CD14-positive monocyte (primary cell): ENCODE results near the gene DDX20. TPM values are rescaled to one million over a fixed set of nuclear protein-coding genes. Genes with fewer than 3 reads are reported as not detected.

Experiments used
- DNase-seq, 3 donors: peaks; one replicate each; pipeline ENCODE4 v3.0.0-alpha.2; 2011 to 2022
- H2AFZ ChIP-seq: 2 replicates; pipeline ENCODE4 v1.6.0; 2012; ENCODE audit warnings: mild to moderate bottlenecking, low read depth, low read length, inconsistent platforms; ENCODE audit not compliant: insufficient read depth, poor library complexity, severe bottlenecking
- H3K27ac ChIP-seq, 2 donors: 1 replicate in 1 of 2; 2 replicates in 1 of 2; pipeline ENCODE4 v1.5.1; 2012 to 2013; ENCODE audit warnings: low read length in 2 of 2, control low read depth in 1 of 2, inconsistent platforms in 1 of 2, low read depth in 1 of 2, mild to moderate bottlenecking in 1 of 2
- H3K27me3 ChIP-seq, 2 donors: one replicate each; pipeline versions ENCODE4 v1.6.0 to v1.6.1; 2011 to 2013; ENCODE audit warnings: low read length in 2 of 2; ENCODE audit not compliant: control insufficient read depth in 2 of 2, insufficient read depth in 2 of 2
- H3K36me3 ChIP-seq, 2 donors: replicated peaks in 1 of 2; 1 replicate in 1 of 2; 2 replicates in 1 of 2; pipeline versions ENCODE4 v1.5.1 to v1.6.1; 2012 to 2013; ENCODE audit warnings: low read length in 2 of 2, control low read depth in 1 of 2, inconsistent platforms in 1 of 2, mild to moderate bottlenecking in 1 of 2; ENCODE audit not compliant: insufficient read depth in 2 of 2, control insufficient read depth in 1 of 2
- H3K4me1 ChIP-seq, 2 donors: 1 replicate in 1 of 2; 2 replicates in 1 of 2; pipeline versions ENCODE4 v1.5.1 to v1.6.1; 2012 to 2013; ENCODE audit warnings: low read length in 2 of 2, control low read depth in 1 of 2, inconsistent platforms in 1 of 2, mild to moderate bottlenecking in 1 of 2, moderate library complexity in 1 of 2; ENCODE audit not compliant: insufficient read depth in 2 of 2, control insufficient read depth in 1 of 2
- H3K4me2 ChIP-seq: replicated peaks from 2 replicates; pipeline ENCODE3; 2012; ENCODE audit warnings: low read length, moderate library complexity, mild to moderate bottlenecking; ENCODE audit not compliant: poor library complexity, severe bottlenecking; ENCODE audit errors: extremely low read depth
- H3K4me3 ChIP-seq, 3 experiments: fragments of 200-600 bp in 1 of 3; sonication (generic) in 1 of 3; replicated peaks in 1 of 3; 1 replicate in 2 of 3; 2 replicates in 1 of 3; pipeline ENCODE4 v1.5.1; 2011 to 2013; ENCODE audit warnings: low read length in 3 of 3, mild to moderate bottlenecking in 3 of 3, control low read depth in 2 of 3, low read depth in 2 of 3, inconsistent platforms in 1 of 3, moderate library complexity in 1 of 3
- H3K79me2 ChIP-seq: 2 replicates; pipeline ENCODE4 v1.6.0; 2012; ENCODE audit warnings: mild to moderate bottlenecking, control low read depth, inconsistent platforms, low read length, moderate library complexity; ENCODE audit not compliant: insufficient read depth
- H3K9ac ChIP-seq: 2 replicates; pipeline ENCODE4 v1.6.0; 2017; ENCODE audit warnings: low read length, mild to moderate bottlenecking; ENCODE audit not compliant: insufficient read depth, poor library complexity, severe bottlenecking
- H3K9me3 ChIP-seq, 2 donors: replicated peaks in 1 of 2; 1 replicate in 1 of 2; 2 replicates in 1 of 2; pipeline versions ENCODE4 v1.5.1 to v1.6.1; 2012 to 2013; ENCODE audit warnings: low read length in 2 of 2, control low read depth in 1 of 2; ENCODE audit not compliant: control insufficient read depth in 1 of 2, insufficient read depth in 1 of 2
- H4K20me1 ChIP-seq: 2 replicates; pipeline ENCODE4 v1.6.0; 2012; ENCODE audit warnings: mild to moderate bottlenecking, low read length, control low read depth, moderate library complexity; ENCODE audit not compliant: insufficient read depth
- H3K27ac Mint-ChIP-seq, 7 donors: one replicate each; pipeline ENCODE4 v1.8.0; 2020; ENCODE audit warnings: mild to moderate bottlenecking in 7 of 7, mixed read lengths in 7 of 7, moderate library complexity in 6 of 7, inconsistent platforms in 2 of 7
- H3K27me3 Mint-ChIP-seq, 3 donors: one replicate each; pipeline ENCODE4 v1.8.0; 2021 to 2022; ENCODE audit warnings: low read depth in 3 of 3, mild to moderate bottlenecking in 3 of 3, mixed read lengths in 3 of 3, moderate library complexity in 3 of 3, inconsistent platforms in 1 of 3
- H3K36me3 Mint-ChIP-seq, 2 donors: one replicate each; pipeline ENCODE4 v1.8.0; 2020; ENCODE audit warnings: mixed read lengths in 2 of 2, inconsistent platforms in 1 of 2, mild to moderate bottlenecking in 1 of 2
- H3K4me1 Mint-ChIP-seq: one replicate; pipeline ENCODE4 v1.8.0; 2020; ENCODE audit warnings: mild to moderate bottlenecking, mixed read lengths
- H3K4me3 Mint-ChIP-seq, 2 donors: one replicate each; pipeline ENCODE4 v1.8.0; 2020; ENCODE audit warnings: mild to moderate bottlenecking in 2 of 2, mixed read lengths in 2 of 2, moderate library complexity in 1 of 2
- H3K9me3 Mint-ChIP-seq, 7 donors: one replicate each; pipeline ENCODE4 v1.8.0; 2020 to 2022; ENCODE audit warnings: mixed read lengths in 7 of 7, mild to moderate bottlenecking in 6 of 7, moderate library complexity in 6 of 7, inconsistent platforms in 2 of 7
- CTCF ChIP-seq: fragments of 200-600 bp; IDR thresholded peaks from one replicate; pipeline ENCODE4 v1.8.0; 2022; ENCODE audit warnings: antibody characterized with exemption, mild to moderate bottlenecking
- WGBS: methylation state at CpG from one replicate; pipeline ENCODE4 v1.1.5; 2013; ENCODE audit warnings: missing lambda C conversion rate; ENCODE audit not compliant: insufficient coverage; 5-methylcytosine and 5-hydroxymethylcytosine counted together
- intact Hi-C, 2 donors: fragments of 100-400 bp; cut with micrococcal nuclease; formaldehyde crosslinking; loops; one replicate each; pipeline versions ENCODE4 v1.15.0 to v1.15.1; 2023
- polyA plus RNA-seq, 3 donors: library from polyadenylated mRNA; depleted of rRNA in 1 of 3; unstranded in 2 of 3; stranded (reverse) in 1 of 3; fragments of 300-500 nt in 2 of 3; fragments of >200 nt in 1 of 3; fragmentation: Illumina TruSeq in 2 of 3; gene quantifications; 1 replicate in 2 of 3; 2 replicates in 1 of 3; pipeline ENCODE4 v1.2.3, GENCODE V29; 2012 to 2021

Gene DDX20
- polyA plus RNA-seq, 3 donors, result 3.1 to 4.1 (median 4.0) TPM

DNA sequence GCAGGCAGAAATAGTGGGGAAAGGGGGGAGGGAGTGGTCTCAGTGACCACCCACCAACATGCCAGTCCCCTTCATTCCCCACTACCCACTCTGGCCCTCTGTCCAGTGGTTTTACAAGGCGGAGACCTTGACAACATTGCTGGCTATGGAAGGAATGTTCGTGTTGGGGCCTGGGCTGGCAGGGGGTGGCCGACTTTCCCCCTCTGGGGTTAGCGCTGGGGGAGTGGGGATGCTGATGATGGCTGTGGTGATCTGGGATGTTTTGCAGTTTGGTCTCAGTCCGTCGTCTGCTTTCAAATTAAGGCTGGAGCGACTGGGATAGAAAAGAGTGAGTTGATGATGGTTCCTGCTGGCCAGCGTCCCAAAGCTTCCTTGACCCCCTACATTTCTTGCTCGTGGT lies 20.3 kb downstream of the DDX20 start:
- H3K36me3 Mint-ChIP-seq, result no peaks in the 10 kb centered on the region
- DNase-seq, result no peak
- peaks cover 0 to 1% of the 10 kb centered on the region in 2 donors for H3K27me3 ChIP-seq
- H4K20me1 ChIP-seq, result no peaks in the 10 kb centered on the region
- no peak overlapping the region for H3K27ac Mint-ChIP-seq
- H3K9ac ChIP-seq, result no peak overlapping the region
- H3K79me2 ChIP-seq, result no peaks in the 10 kb centered on the region
- intact Hi-C loops, result no loop called here
- no peak for TF ChIP-seq CTCF
- H3K27ac ChIP-seq, result no peak overlapping the region
- no peak overlapping the region for H3K4me3 ChIP-seq
- 95% methylated on average over 6 of the region's 9 CpGs for WGBS
- H3K4me3 Mint-ChIP-seq, result no peak overlapping the region
- H3K9me3 Mint-ChIP-seq, result peaks cover 0 to 1% (median 0%) of the 10 kb centered on the region in 7 donors
- no peak overlapping the region for H2AFZ ChIP-seq
- no peaks in the 10 kb centered on the region for H3K9me3 ChIP-seq
- no peaks in the 10 kb centered on the region for H3K36me3 ChIP-seq
- no peaks in the 10 kb centered on the region for H3K4me1 Mint-ChIP-seq
- peaks cover 4 to 9% (median 8%) of the 10 kb centered on the region in 3 donors for H3K27me3 Mint-ChIP-seq
- H3K4me1 ChIP-seq, result no peaks in the 10 kb centered on the region
- H3K4me2 ChIP-seq, result no peak overlapping the region

DNA sequence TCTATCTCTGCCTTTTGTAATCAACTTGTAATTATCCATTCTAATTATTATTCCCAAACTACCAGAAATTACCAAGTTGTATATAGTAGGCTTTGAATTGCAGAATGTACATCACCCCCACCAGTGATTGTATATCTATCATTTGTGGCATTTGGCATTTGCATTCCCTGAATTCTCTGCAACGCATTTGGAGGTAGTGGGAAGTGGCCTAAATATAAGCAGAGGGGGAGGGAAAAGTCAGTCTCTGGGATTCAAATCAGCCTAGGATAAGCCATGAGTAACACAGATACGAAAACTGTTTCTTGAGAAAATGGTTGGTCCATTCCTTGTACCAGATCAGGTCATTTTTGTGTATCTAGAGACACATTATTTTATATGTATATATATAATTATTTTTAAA lies 20.7 kb downstream of the DDX20 start:
- Histone ChIP-seq H3K79me2 (no peaks in the 10 kb centered on the region), H3K4me3 (no peak overlapping the region), H3K4me1 (no peaks in the 10 kb centered on the region), H4K20me1 (no peaks in the 10 kb centered on the region), H3K9me3 (no peaks in the 10 kb centered on the region), H3K27me3 (peaks cover 0 to 2% of the 10 kb centered on the region in 2 donors), H3K4me2 (no peak overlapping the region), H2AFZ (no peak overlapping the region), H3K27ac (no peak overlapping the region), H3K36me3 (no peaks in the 10 kb centered on the region), H3K9ac (no peak overlapping the region)
- 100% methylated on average over 1 of the region's 2 CpGs for WGBS
- no peak for TF ChIP-seq CTCF
- DNase-seq, result no peak
- intact Hi-C loops, result no loop called here
- Mint-ChIP-seq H3K4me1 (no peaks in the 10 kb centered on the region), H3K36me3 (no peaks in the 10 kb centered on the region), H3K27ac (no peak overlapping the region), H3K4me3 (no peak overlapping the region), H3K9me3 (peaks cover 0 to 1% (median 0%) of the 10 kb centered on the region in 7 donors), H3K27me3 (peaks cover 5 to 9% (median 8%) of the 10 kb centered on the region in 3 donors)
